ENCODE results near the gene FSD1L. TPM values are rescaled to one million over a fixed set of nuclear protein-coding genes. Genes with fewer than 3 reads are reported as not detected.

The FSD1L gene
- total and polyA plus RNA-seq, 2 of the 13 experiments (the other 11 are each of a cell fraction or from before 2014, with no cell fraction given), result 4.1 to 5.1 TPM

DNA sequence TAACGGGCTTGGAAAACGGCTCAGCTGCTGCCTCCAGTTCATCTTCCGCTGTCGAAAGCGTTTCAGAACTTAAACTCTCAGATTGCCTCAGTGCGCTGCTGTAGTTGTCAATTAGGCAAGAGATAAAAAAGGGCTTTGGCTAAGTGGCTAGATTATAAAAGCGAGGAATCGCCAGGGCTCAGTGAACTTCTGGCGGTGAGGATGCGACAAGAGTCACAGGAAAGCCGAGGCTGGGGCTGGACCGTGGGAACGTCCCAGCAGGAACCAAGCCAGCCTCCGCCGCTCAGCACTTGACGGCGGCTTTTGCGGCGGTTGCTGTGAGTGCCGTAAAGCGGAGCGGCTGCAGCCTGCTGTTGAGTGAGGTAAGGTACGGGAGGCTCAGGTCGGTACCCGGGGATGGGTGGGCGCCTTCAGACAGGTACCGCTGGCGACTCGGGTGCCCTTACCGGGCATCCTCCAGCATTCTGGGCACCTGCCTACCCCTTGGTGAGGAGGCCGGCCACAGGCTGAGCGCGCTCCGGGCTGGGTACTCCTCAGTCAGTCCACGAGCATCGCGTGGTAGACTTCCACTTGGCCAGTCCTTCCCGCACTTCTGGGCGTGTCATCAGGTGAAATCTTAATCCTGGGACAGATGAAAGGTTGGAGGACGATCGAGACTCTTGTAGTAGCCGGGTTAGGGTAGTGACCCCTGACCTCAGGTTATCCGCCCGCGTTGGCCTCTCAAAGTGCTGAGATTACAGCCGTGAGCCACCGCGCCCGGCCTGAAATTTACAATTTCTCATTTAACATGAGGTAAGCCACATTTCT is 110.2 kb downstream of the FSD1L start, which contains the start of gene FKTN (continued):
- TF ChIP-seq ZNF329 (CRISPR knock-in tag; IDR thresholded peaks at IDR 0.05; ENCODE audit: low read depth) (0 out of 2 replicates have a peak, but pooled peaks have one; percentile 59), ELF1 (CRISPR knock-in tag; IDR thresholded peaks at IDR 0.05) (peak; percentile 53), ZNF253 (CRISPR knock-in tag; IDR thresholded peaks at IDR 0.05; ENCODE audit: borderline replicate concordance) (no peak), SRF (IDR thresholded peaks at IDR 0.05; ENCODE audit: low read depth, low read length) (no peak), GABPA (IDR thresholded peaks at IDR 0.05; ENCODE audit: low read depth, low read length) (no peak), GABPA (CRISPR knock-in tag; IDR thresholded peaks at IDR 0.05; ENCODE audit: low read depth) (0 out of 2 replicates have a peak, but pooled peaks have one; percentile 24), PRMT3 (CRISPR knock-in tag; IDR thresholded peaks at IDR 0.05; ENCODE audit: borderline replicate concordance, low read depth) (peak; percentile 35; the same call in 1 of the 2 replicates), DRAP1 (CRISPR knock-in tag; IDR thresholded peaks at IDR 0.05) (peak; percentile 26; the same call in 1 of the 2 replicates), ATF7-NPFF (CRISPR knock-in tag; IDR thresholded peaks at IDR 0.05; ENCODE audit: low read depth) (0 out of 2 replicates have a peak, but pooled peaks have one; percentile 70), SP5 (CRISPR knock-in tag; IDR thresholded peaks at IDR 0.05; ENCODE audit: borderline replicate concordance, low read depth) (no peak), AGO1 (IDR thresholded peaks at IDR 0.05; ENCODE audit: low read depth, low read length, poor library complexity, severe bottlenecking) (no peak), SNAI1 (CRISPR knock-in tag; IDR thresholded peaks at IDR 0.05; ENCODE audit: borderline replicate concordance) (no peak), ZNF317 (CRISPR knock-in tag; IDR thresholded peaks at IDR 0.05) (peak; percentile 67; the same call in 1 of the 2 replicates), POLR2AphosphoS2 (IDR thresholded peaks at IDR 0.05; ENCODE audit: low read depth, low read length) (no peak), ZBTB38 (CRISPR knock-in tag; IDR thresholded peaks at IDR 0.05) (peak; percentile 57; the same call in 1 of the 2 replicates), KDM5A (IDR thresholded peaks at IDR 0.05; ENCODE audit: borderline replicate concordance, low read length) (peak; percentile 90; the same call in 1 of the 2 replicates), ZSCAN12 (CRISPR knock-in tag; IDR thresholded peaks at IDR 0.05) (0 out of 2 replicates have a peak, but pooled peaks have one; percentile 54), FOXP1 (IDR thresholded peaks at IDR 0.05) (no peak), FOXP1 (CRISPR knock-in tag; IDR thresholded peaks at IDR 0.05) (no peak)
- TF ChIP-seq, protein P1, sequence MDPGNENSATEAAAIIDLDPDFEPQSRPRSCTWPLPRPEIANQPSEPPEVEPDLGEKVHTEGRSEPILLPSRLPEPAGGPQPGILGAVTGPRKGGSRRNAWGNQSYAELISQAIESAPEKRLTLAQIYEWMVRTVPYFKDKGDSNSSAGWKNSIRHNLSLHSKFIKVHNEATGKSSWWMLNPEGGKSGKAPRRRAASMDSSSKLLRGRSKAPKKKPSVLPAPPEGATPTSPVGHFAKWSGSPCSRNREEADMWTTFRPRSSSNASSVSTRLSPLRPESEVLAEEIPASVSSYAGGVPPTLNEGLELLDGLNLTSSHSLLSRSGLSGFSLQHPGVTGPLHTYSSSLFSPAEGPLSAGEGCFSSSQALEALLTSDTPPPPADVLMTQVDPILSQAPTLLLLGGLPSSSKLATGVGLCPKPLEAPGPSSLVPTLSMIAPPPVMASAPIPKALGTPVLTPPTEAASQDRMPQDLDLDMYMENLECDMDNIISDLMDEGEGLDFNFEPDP (CRISPR knock-in tag; conservative IDR thresholded peaks at IDR 0.05), result no peak
- TF ChIP-seq, protein P2, sequence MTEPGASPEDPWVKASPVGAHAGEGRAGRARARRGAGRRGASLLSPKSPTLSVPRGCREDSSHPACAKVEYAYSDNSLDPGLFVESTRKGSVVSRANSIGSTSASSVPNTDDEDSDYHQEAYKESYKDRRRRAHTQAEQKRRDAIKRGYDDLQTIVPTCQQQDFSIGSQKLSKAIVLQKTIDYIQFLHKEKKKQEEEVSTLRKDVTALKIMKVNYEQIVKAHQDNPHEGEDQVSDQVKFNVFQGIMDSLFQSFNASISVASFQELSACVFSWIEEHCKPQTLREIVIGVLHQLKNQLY (CRISPR knock-in tag; IDR thresholded peaks at IDR 0.05), result no peak
- TF ChIP-seq, protein P3, sequence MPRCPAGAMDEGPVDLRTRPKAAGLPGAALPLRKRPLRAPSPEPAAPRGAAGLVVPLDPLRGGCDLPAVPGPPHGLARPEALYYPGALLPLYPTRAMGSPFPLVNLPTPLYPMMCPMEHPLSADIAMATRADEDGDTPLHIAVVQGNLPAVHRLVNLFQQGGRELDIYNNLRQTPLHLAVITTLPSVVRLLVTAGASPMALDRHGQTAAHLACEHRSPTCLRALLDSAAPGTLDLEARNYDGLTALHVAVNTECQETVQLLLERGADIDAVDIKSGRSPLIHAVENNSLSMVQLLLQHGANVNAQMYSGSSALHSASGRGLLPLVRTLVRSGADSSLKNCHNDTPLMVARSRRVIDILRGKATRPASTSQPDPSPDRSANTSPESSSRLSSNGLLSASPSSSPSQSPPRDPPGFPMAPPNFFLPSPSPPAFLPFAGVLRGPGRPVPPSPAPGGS (CRISPR knock-in tag; IDR thresholded peaks at IDR 0.05), result peak; percentile 81; the same call in 1 of the 2 replicates
- TF ChIP-seq, protein P4, sequence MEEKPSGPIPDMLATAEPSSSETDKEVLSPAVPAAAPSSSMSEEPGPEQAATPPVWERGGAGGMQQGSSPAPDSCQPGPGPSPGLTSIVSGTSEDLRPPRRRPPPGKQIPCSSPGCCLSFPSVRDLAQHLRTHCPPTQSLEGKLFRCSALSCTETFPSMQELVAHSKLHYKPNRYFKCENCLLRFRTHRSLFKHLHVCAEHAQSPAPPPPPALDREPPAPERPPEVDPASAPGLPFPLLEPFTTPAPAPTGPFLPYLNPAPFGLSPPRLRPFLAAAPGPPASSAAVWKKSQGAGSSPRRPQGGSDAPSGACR (CRISPR knock-in tag; IDR thresholded peaks at IDR 0.05), result no peak

All from HepG2 (cell line).